HEK293 (cell line): Measurements from ENCODE around the gene PDGFD.

Source experiments
- CTCF ChIA-PET: fragments of 350-600 bp; formaldehyde crosslinking; extraction: SDS; loops from one replicate; lab custom pipeline; 2021; ENCODE audit warnings: antibody characterized with exemption; lab: Yijun Ruan, JAX
- POLR2A ChIA-PET: fragments of 300-600 bp; formaldehyde crosslinking; extraction: SDS; loops from one replicate; lab custom pipeline; 2020; ENCODE audit warnings: antibody characterized with exemption, inconsistent platforms; lab: Yijun Ruan, JAX
- H3K27ac ChIP-seq: fragments of 200-500 bp; sonication (Bioruptor generic); 2 replicates; pipeline ENCODE4 v1.5.1; 2014; ENCODE audit warnings: low read depth, low read length, control low read depth, inconsistent platforms; ENCODE audit errors: extremely low read depth
- H3K36me3 ChIP-seq, 2 experiments: fragments of 200-500 bp in 1 of 2; sonication (Bioruptor generic) in 1 of 2; 1 replicate in 1 of 2; 2 replicates in 1 of 2; pipeline ENCODE4 v1.5.1; 2014 to 2017; ENCODE audit warnings: inconsistent platforms in 2 of 2, low read length in 2 of 2; ENCODE audit not compliant: control insufficient read depth in 2 of 2, insufficient read depth in 1 of 2
- H3K4me1 ChIP-seq: fragments of 200-500 bp; sonication (Bioruptor generic); 2 replicates; pipeline ENCODE4 v1.5.1; 2014; ENCODE audit warnings: mild to moderate bottlenecking, low read length, inconsistent platforms; ENCODE audit not compliant: control insufficient read depth, insufficient read depth
- H3K4me3 ChIP-seq: 2 replicates; pipeline ENCODE4 v1.5.1; 2011; ENCODE audit warnings: low read depth, mild to moderate bottlenecking, control low read depth, low read length, moderate library complexity
- H3K9me3 ChIP-seq: fragments of 200-500 bp; sonication (Bioruptor generic); 2 replicates; pipeline ENCODE4 v1.5.1; 2014; ENCODE audit warnings: low read depth, low read length, inconsistent platforms; ENCODE audit not compliant: control insufficient read depth, insufficient read depth
- CTCF ChIP-seq: fragments of 450-650 bp; formaldehyde crosslinking; IDR thresholded peaks from 2 replicates; pipeline ENCODE4 v1.5.1; 2016; ENCODE audit warnings: missing biosample characterization, missing genetic modification characterization
- GLIS2 ChIP-seq: fragments of 450-650 bp; formaldehyde crosslinking; IDR thresholded peaks from 2 replicates; pipeline ENCODE4 v1.5.1; 2016; ENCODE audit warnings: missing biosample characterization, missing genetic modification characterization
- HIC1 ChIP-seq: fragments of 450-650 bp; formaldehyde crosslinking; IDR thresholded peaks from 2 replicates; pipeline ENCODE4 v1.5.1; 2016; ENCODE audit warnings: missing biosample characterization, missing genetic modification characterization
- KLF9 ChIP-seq: fragments of 450-650 bp; formaldehyde crosslinking; IDR thresholded peaks from 2 replicates; pipeline ENCODE4 v1.5.1; 2016; ENCODE audit warnings: missing biosample characterization, missing genetic modification characterization, low read depth
- MYNN ChIP-seq: fragments of 450-650 bp; formaldehyde crosslinking; IDR thresholded peaks from 2 replicates; pipeline ENCODE4 v1.5.1; 2016; ENCODE audit warnings: missing biosample characterization, missing genetic modification characterization, borderline replicate concordance
- SETDB1 ChIP-seq: IDR thresholded peaks from one replicate; pipeline ENCODE4 v1.6.1; 2017; ENCODE audit warnings: mild to moderate bottlenecking, low read length, moderate library complexity, mixed read lengths; ENCODE audit not compliant: insufficient read length
- YY2 ChIP-seq: fragments of 450-650 bp; formaldehyde crosslinking; IDR thresholded peaks from 2 replicates; pipeline ENCODE4 v1.5.1; 2016; ENCODE audit warnings: missing biosample characterization, missing genetic modification characterization
- ZBTB48 ChIP-seq: fragments of 450-650 bp; formaldehyde crosslinking; IDR thresholded peaks from 2 replicates; pipeline ENCODE4 v1.5.1; 2016; ENCODE audit warnings: missing biosample characterization, missing genetic modification characterization
- ZNF223 ChIP-seq: fragments of 450-650 bp; formaldehyde crosslinking; IDR thresholded peaks from 2 replicates; pipeline ENCODE4 v1.5.1; 2016; ENCODE audit warnings: missing biosample characterization, missing genetic modification characterization
- ZNF514 ChIP-seq: fragments of 450-650 bp; formaldehyde crosslinking; IDR thresholded peaks from 2 replicates; pipeline ENCODE4 v1.5.1; 2016; ENCODE audit warnings: missing biosample characterization, missing genetic modification characterization
- ZNF623 ChIP-seq: fragments of 450-650 bp; formaldehyde crosslinking; IDR thresholded peaks from 2 replicates; pipeline ENCODE4 v1.5.1; 2016; ENCODE audit warnings: missing biosample characterization, missing genetic modification characterization
- ZNF791 ChIP-seq: fragments of 450-650 bp; formaldehyde crosslinking; IDR thresholded peaks from 2 replicates; pipeline ENCODE4 v1.5.1; 2016; ENCODE audit warnings: missing biosample characterization, missing genetic modification characterization
- ZNF830 ChIP-seq: fragments of 450-650 bp; IDR thresholded peaks from 2 replicates; pipeline ENCODE4 v1.5.0; 2018; ENCODE audit warnings: missing biosample characterization, missing genetic modification characterization, low read depth, mild to moderate bottlenecking, moderate library complexity
- ZSCAN23 ChIP-seq: fragments of 450-650 bp; formaldehyde crosslinking; IDR thresholded peaks from 2 replicates; pipeline ENCODE4 v1.5.1; 2016; ENCODE audit warnings: missing biosample characterization, missing genetic modification characterization
- ZXDB ChIP-seq: fragments of 450-650 bp; formaldehyde crosslinking; IDR thresholded peaks from 2 replicates; pipeline ENCODE4 v1.5.1; 2016; ENCODE audit warnings: missing biosample characterization, missing genetic modification characterization
- TF ChIP-seq, protein P1 (sequence below): fragments of 450-650 bp; formaldehyde crosslinking; IDR thresholded peaks from 2 replicates; pipeline ENCODE4 v1.5.0; 2017; ENCODE audit warnings: missing biosample characterization, missing genetic modification characterization, borderline replicate concordance
- TF ChIP-seq, protein P2 (sequence below): fragments of 450-650 bp; formaldehyde crosslinking; conservative IDR thresholded peaks from 2 replicates; pipeline ENCODE4 v1.5.1; 2016; ENCODE audit warnings: low read depth, missing biosample characterization, missing genetic modification characterization
- TF ChIP-seq, protein P3 (sequence below): fragments of 450-650 bp; formaldehyde crosslinking; IDR thresholded peaks from 2 replicates; pipeline ENCODE4 v1.5.1; 2017; ENCODE audit warnings: missing biosample characterization, missing genetic modification characterization

The PDGFD gene

DNA sequence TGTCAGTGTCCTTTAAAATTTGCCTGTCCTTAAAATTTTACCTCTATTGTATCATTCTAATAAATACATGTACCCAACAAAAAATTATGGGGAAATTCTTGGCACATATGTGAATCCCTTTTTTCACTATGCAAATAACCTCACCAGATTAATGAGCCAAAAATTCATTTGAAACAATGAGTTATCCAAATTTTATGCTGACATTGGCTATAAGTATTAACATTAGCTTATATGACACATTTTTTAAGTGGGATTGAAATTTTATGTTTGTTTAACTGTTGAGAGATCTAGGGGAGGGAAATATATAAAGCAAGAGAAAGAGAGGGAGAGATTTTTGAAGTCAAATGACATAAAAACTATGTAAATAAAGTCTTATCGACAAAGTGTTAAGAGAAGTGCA lies 11.8 kb upstream of the PDGFD start:
- H3K27ac ChIP-seq, result no peak overlapping the region
- no peaks in the 10 kb centered on the region for H3K9me3 ChIP-seq
- POLR2A ChIA-PET, result no interaction called here
- CTCF ChIA-PET, result no interaction called here
- no peak overlapping the region for H3K4me3 ChIP-seq
- TF ChIP-seq HIC1 (no peak), ZNF514 (tag by site-specific recombination) (no peak), SETDB1 (no peak), ZNF791 (tag by site-specific recombination) (no peak), ZSCAN23 (no peak), ZXDB (tag by site-specific recombination) (no peak), MYNN (no peak), ZNF223 (no peak), ZNF830 (tag by site-specific recombination) (no peak), YY2 (tag by site-specific recombination) (no peak), ZBTB48 (tag by site-specific recombination) (no peak), ZNF623 (tag by site-specific recombination) (no peak)
- TF ChIP-seq, protein P1, sequence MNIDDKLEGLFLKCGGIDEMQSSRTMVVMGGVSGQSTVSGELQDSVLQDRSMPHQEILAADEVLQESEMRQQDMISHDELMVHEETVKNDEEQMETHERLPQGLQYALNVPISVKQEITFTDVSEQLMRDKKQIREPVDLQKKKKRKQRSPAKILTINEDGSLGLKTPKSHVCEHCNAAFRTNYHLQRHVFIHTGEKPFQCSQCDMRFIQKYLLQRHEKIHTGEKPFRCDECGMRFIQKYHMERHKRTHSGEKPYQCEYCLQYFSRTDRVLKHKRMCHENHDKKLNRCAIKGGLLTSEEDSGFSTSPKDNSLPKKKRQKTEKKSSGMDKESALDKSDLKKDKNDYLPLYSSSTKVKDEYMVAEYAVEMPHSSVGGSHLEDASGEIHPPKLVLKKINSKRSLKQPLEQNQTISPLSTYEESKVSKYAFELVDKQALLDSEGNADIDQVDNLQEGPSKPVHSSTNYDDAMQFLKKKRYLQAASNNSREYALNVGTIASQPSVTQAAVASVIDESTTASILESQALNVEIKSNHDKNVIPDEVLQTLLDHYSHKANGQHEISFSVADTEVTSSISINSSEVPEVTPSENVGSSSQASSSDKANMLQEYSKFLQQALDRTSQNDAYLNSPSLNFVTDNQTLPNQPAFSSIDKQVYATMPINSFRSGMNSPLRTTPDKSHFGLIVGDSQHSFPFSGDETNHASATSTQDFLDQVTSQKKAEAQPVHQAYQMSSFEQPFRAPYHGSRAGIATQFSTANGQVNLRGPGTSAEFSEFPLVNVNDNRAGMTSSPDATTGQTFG, result no peak
- TF ChIP-seq, protein P2, sequence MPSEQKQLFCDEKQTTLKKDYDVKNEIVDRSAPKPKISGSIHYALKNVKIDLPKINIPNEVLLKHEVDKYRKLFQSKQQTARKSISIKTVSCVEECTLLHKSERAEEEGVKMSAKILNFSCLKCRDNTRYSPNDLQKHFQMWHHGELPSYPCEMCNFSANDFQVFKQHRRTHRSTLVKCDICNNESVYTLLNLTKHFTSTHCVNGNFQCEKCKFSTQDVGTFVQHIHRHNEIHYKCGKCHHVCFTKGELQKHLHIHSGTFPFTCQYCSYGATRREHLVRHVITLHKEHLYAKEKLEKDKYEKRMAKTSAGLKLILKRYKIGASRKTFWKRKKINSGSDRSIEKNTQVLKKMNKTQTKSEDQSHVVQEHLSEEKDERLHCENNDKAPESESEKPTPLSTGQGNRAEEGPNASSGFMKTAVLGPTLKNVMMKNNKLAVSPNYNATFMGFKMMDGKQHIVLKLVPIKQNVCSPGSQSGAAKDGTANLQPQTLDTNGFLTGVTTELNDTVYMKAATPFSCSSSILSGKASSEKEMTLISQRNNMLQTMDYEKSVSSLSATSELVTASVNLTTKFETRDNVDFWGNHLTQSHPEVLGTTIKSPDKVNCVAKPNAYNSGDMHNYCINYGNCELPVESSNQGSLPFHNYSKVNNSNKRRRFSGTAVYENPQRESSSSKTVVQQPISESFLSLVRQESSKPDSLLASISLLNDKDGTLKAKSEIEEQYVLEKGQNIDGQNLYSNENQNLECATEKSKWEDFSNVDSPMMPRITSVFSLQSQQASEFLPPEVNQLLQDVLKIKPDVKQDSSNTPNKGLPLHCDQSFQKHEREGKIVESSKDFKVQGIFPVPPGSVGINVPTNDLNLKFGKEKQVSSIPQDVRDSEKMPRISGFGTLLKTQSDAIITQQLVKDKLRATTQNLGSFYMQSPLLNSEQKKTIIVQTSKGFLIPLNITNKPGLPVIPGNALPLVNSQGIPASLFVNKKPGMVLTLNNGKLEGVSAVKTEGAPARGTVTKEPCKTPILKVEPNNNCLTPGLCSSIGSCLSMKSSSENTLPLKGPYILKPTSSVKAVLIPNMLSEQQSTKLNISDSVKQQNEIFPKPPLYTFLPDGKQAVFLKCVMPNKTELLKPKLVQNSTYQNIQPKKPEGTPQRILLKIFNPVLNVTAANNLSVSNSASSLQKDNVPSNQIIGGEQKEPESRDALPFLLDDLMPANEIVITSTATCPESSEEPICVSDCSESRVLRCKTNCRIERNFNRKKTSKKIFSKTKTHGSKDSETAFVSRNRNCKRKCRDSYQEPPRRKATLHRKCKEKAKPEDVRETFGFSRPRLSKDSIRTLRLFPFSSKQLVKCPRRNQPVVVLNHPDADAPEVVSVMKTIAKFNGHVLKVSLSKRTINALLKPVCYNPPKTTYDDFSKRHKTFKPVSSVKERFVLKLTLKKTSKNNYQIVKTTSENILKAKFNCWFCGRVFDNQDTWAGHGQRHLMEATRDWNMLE (tag by site-specific recombination), result no peak
- no peaks in the 10 kb centered on the region for H3K4me1 ChIP-seq
- no peaks in the 10 kb centered on the region for H3K36me3 ChIP-seq

- CTCF ChIA-PET, result no interaction called here
- no peaks in the 10 kb centered on the region for H3K4me1 ChIP-seq
- no peak for TF ChIP-seq CTCF (tag by site-specific recombination)
- TF ChIP-seq, protein P3, sequence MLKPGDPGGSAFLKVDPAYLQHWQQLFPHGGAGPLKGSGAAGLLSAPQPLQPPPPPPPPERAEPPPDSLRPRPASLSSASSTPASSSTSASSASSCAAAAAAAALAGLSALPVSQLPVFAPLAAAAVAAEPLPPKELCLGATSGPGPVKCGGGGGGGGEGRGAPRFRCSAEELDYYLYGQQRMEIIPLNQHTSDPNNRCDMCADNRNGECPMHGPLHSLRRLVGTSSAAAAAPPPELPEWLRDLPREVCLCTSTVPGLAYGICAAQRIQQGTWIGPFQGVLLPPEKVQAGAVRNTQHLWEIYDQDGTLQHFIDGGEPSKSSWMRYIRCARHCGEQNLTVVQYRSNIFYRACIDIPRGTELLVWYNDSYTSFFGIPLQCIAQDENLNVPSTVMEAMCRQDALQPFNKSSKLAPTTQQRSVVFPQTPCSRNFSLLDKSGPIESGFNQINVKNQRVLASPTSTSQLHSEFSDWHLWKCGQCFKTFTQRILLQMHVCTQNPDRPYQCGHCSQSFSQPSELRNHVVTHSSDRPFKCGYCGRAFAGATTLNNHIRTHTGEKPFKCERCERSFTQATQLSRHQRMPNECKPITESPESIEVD, result peak; percentile 39
- TF ChIP-seq GLIS2 (tag by site-specific recombination), result no peak
- TF ChIP-seq KLF9 (tag by site-specific recombination), result no peak
- TF ChIP-seq, all 188 proteins: peak for 1
- H3K27ac ChIP-seq, result no peak overlapping the region
- no peaks in the 10 kb centered on the region for H3K9me3 ChIP-seq
- POLR2A ChIA-PET, result no interaction called here
- H3K36me3 ChIP-seq, result no peaks in the 10 kb centered on the region
- H3K4me3 ChIP-seq, result no peak overlapping the region
Measured at GRCh38 chr11:104169091-104169490, 5.1 kb upstream of the PDGFD start.
